ENCODE results near the gene STRA6.

DNA sequence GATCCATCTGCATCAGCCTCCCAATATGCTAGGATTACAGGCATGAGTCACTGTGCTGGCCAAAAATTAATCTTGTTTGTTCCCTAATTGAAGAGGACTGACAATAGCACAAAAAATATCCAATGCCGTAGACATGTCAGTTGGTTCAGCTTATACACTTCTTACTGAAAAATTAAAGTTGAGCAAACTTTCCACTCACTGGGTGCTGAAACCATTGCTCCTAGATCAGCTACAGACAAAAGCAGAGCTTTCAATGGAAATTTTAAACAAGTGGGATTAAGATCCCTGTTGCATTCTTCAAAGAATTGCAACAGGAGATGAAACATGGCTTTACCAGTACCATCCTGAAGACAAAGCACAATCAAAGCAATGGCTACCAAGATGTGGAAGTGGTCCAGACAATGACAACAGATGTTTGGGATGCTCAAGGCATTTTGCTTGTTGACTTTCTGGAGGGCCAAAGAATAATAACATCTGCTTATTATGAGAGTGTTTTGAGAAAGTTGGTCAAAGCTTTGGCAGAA lies 56.2 kb downstream of the STRA6 start:
- TF ChIP-seq YY1 (IDR thresholded peaks at IDR 0.05; ENCODE audit: insufficient read depth, insufficient read length): no peak
- no peak for TF ChIP-seq SUZ12 (IDR thresholded peaks at IDR 0.05; ENCODE audit: extremely low read depth, insufficient read depth, insufficient read length)

Measured in NT2/D1 (cell line).